IPS-18a (cell line): ENCODE data around the gene ZNF296.

ENCODE experiments used
- H3K27ac ChIP-seq: one replicate; pipeline ENCODE4 v1.5.1; 2013; ENCODE audit warnings: low read length
- H3K27me3 ChIP-seq: one replicate; pipeline ENCODE4 v1.6.1; 2013; ENCODE audit warnings: mild to moderate bottlenecking, low read length; ENCODE audit not compliant: control insufficient read depth, insufficient read depth
- H3K36me3 ChIP-seq: one replicate; pipeline ENCODE4 v1.6.1; 2013; ENCODE audit warnings: low read depth, low read length; ENCODE audit not compliant: control insufficient read depth
- H3K4me1 ChIP-seq: one replicate; pipeline ENCODE4 v1.6.1; 2013; ENCODE audit warnings: low read depth, low read length; ENCODE audit not compliant: control insufficient read depth
- H3K4me3 ChIP-seq: one replicate; pipeline ENCODE4 v1.5.1; 2013; ENCODE audit warnings: low read length
- H3K9ac ChIP-seq: one replicate; pipeline ENCODE4 v1.6.1; 2013; ENCODE audit warnings: mild to moderate bottlenecking, low read length, moderate library complexity
- H3K9me3 ChIP-seq: one replicate; pipeline ENCODE4 v1.6.1; 2013; ENCODE audit warnings: low read depth, low read length; ENCODE audit not compliant: control insufficient read depth

Gene ZNF296

DNA sequence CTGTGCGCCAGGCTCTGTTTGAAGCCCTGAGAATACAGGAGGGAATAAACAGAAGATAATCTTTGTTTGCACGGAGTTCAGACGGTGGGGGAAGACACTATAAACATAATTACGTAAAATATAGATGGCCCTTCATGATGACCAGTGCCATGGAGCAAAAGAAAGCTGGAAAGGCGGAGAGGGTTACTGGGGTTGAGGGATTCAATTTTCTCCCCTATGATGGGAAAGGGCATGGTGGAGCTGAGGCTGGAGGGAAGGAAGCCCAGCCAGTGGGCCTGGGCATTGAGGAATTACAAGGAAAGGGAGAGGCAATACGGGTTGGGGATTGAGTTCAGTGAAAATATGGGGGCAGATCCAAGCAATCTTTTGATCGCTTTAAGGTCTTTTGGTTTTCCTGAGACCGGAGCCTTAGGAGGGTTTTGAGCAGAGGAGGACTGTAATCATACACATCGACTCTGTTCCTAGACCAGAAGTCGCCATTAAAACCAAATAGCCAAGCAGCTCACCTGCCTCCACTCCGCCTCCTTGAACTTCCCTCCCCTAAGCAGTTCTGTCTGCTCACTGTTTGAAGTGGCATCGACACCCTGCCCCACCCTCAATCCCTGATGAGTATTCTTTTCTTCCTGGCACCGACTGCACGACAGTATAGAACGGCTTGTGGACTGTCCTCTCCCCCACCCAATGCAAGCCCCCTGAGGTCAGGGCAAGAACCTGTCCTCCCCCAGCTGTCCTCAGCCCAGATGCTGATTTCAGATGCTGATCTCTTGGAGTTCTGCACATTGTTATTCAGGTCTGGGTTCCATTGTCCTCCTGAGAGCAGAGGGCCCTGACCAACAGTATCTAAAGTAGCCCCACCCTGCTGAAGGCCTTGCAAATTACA, 813 bp upstream of the ZNF296 start:
- Histone ChIP-seq H3K27me3 (no peaks in the 10 kb centered on the region), H3K36me3 (peaks cover 7% of the 10 kb centered on the region), H3K9ac (peak overlapping the region; percentile 1), H3K4me3 (peak overlapping the region; percentile 79), H3K27ac (no peak overlapping the region), H3K9me3 (no peaks in the 10 kb centered on the region), H3K4me1 (peaks cover 30% of the 10 kb centered on the region)

GRCh38 chr19:45075301-45076028, 813 bp downstream of the ZNF296 start:
- no peaks in the 10 kb centered on the region for H3K27me3 ChIP-seq
- no peak overlapping the region for H3K27ac ChIP-seq
- peaks cover 13% of the 10 kb centered on the region for H3K36me3 ChIP-seq
- H3K9ac ChIP-seq: peak overlapping the region; percentile 52
- peak overlapping the region; percentile 79 for H3K4me3 ChIP-seq
- peaks cover 24% of the 10 kb centered on the region for H3K4me1 ChIP-seq
- H3K9me3 ChIP-seq: no peaks in the 10 kb centered on the region

DNA sequence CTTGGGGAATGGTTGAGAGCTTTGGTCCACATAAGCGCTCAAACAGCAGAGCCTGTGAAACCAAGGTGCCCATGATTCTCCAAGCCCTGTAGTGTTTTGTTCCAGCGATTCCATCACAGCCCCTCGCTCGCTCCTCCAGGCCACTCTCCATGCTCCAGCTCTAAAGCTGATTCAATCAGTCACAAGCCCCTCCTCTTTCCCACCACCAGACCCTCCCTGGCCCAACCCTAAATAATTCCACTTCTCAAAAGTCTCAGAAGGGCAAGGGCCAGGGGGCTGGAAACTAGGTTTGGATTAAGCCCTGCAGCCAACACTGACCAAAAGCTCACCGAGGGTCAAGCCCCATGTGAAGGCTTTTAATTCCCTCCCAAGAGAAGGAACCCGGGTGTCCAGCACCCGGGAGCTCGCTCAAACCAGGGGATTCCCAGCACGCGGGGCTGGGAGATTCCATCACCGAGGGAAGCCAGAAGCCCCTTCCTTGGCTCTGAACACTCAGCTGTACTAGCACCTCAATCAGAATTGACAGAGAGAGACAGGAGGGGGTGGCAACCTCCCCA, 1.5 kb downstream of the ZNF296 start:
- Histone ChIP-seq H3K4me1 (peaks cover 23% of the 10 kb centered on the region), H3K9ac (no peak overlapping the region)

GRCh38 chr19:45071969-45072790, 4.1 kb downstream of the ZNF296 start:
- Histone ChIP-seq H3K4me3 (no peak overlapping the region), H3K36me3 (peaks cover 27% of the 10 kb centered on the region)

More for the DNA sequence above, 1.5 kb downstream of the ZNF296 start:
- Histone ChIP-seq H3K27ac (no peak overlapping the region), H3K36me3 (peaks cover 20% of the 10 kb centered on the region), H3K9me3 (no peaks in the 10 kb centered on the region), H3K27me3 (no peaks in the 10 kb centered on the region), H3K4me3 (peak overlapping the region; percentile 58)

DNA sequence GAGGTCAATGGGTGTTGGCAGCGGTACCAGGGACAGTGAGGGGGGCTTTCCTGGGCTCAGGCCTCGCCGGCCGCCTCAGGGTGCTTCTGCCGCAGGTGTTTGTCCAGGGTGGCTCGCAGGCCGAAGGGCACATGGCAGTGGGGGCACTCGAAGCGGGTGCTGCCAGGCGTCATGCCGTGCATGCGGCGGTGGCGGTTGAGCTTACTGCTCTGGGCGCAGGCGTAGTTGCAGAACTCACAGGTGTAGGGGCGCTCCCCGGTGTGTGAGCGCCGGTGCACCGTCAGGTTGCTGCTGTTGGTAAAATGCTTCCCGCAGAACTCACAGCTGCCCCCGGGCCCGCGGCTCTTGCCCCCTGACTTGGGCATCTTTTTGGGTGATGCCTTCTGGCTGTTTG, 4.7 kb downstream of the ZNF296 start:
- peaks cover 6% of the 10 kb centered on the region for H3K4me1 ChIP-seq
- no peak overlapping the region for H3K27ac ChIP-seq
- no peaks in the 10 kb centered on the region for H3K9me3 ChIP-seq
- H3K36me3 ChIP-seq: peaks cover 30% of the 10 kb centered on the region
- H3K27me3 ChIP-seq: no peaks in the 10 kb centered on the region
- no peak overlapping the region for H3K4me3 ChIP-seq
- no peak overlapping the region for H3K9ac ChIP-seq

More at GRCh38 chr19:45071969-45072790, 4.1 kb downstream of the ZNF296 start:
- Histone ChIP-seq H3K9me3 (no peaks in the 10 kb centered on the region), H3K27me3 (no peaks in the 10 kb centered on the region), H3K9ac (no peak overlapping the region), H3K4me1 (peaks cover 13% of the 10 kb centered on the region), H3K27ac (no peak overlapping the region)

GRCh38 chr19:45070861-45071544, 5.3 kb downstream of the ZNF296 start:
- H3K9ac ChIP-seq: no peak overlapping the region
- H3K27ac ChIP-seq: no peak overlapping the region
- peaks cover 5% of the 10 kb centered on the region for H3K4me1 ChIP-seq
- H3K27me3 ChIP-seq: no peaks in the 10 kb centered on the region
- no peaks in the 10 kb centered on the region for H3K9me3 ChIP-seq
- H3K4me3 ChIP-seq: no peak overlapping the region
- H3K36me3 ChIP-seq: peaks cover 30% of the 10 kb centered on the region

- peaks cover 5% of the 10 kb centered on the region for H3K4me1 ChIP-seq
- no peaks in the 10 kb centered on the region for H3K9me3 ChIP-seq
- no peak overlapping the region for H3K27ac ChIP-seq
- no peak overlapping the region for H3K9ac ChIP-seq
- peaks cover 30% of the 10 kb centered on the region for H3K36me3 ChIP-seq
- H3K27me3 ChIP-seq: no peaks in the 10 kb centered on the region
- H3K4me3 ChIP-seq: no peak overlapping the region
These were observed 6.1 kb downstream of the ZNF296 start for GRCh38 chr19:45070214-45070613.

DNA sequence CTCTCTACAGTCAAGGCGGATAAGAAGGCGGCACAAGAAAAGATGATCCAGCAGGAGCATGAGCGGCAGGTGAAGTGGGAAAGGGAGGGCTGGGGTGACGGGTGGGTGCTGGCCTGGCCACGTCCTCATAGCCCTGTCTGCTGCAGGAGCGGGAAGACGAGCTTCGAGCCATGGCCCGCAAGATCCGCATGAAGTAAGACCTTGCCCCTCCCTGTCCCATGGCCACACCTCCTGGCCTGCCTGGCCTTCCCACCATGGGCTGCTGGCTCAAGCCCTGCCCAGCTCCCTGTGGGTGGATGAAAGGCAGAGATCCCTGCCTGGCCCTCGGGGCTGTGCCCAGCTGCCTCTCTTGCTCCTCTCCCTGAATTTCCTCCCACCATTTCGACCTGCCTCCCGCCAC, 7.2 kb downstream of the ZNF296 start:
- Histone ChIP-seq H3K9me3 (no peaks in the 10 kb centered on the region), H3K36me3 (peaks cover 36% of the 10 kb centered on the region), H3K27me3 (no peaks in the 10 kb centered on the region), H3K4me1 (no peaks in the 10 kb centered on the region), H3K4me3 (no peak overlapping the region), H3K27ac (no peak overlapping the region), H3K9ac (no peak overlapping the region)

DNA sequence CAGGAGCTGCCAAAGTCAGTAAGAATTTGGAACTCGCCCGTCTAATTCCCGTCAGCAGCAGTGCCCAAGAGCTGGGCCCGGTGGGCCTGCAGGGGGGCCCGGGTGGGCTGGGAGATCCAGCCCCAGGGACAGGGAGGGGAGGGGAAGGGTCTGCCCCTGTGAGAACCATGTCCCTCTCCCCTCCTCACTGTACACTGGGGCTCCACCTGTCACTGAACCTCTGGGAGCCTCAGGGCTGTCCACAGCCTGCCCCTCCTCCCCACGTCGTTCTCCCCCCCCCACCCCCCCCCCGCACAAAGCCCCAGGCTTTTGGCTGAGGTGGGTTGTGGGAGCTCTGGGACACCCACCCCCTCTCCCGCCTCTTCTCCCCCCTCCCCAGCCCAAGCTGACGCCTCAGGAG, 8.2 kb downstream of the ZNF296 start:
- Histone ChIP-seq H3K4me3 (no peak overlapping the region), H3K27me3 (no peaks in the 10 kb centered on the region), H3K9ac (no peak overlapping the region), H3K27ac (no peak overlapping the region), H3K4me1 (no peaks in the 10 kb centered on the region), H3K36me3 (peaks cover 36% of the 10 kb centered on the region), H3K9me3 (no peaks in the 10 kb centered on the region)

GRCh38 chr19:45066921-45067661, 9.2 kb downstream of the ZNF296 start:
- Histone ChIP-seq H3K4me3 (no peak overlapping the region), H3K4me1 (no peaks in the 10 kb centered on the region), H3K27ac (no peak overlapping the region), H3K9ac (no peak overlapping the region), H3K9me3 (no peaks in the 10 kb centered on the region), H3K27me3 (no peaks in the 10 kb centered on the region), H3K36me3 (peaks cover 37% of the 10 kb centered on the region)
